Choroid plexus epithelial cell (primary cell): ENCODE results near the gene MYO9A.
A peak's percentile ranks its signal among the peaks of the same experiment; 100 is the strongest.

ENCODE experiments used
- DNase-seq: peaks from one replicate; pipeline ENCODE4 v3.0.0-alpha.2; 2010; ENCODE audit warnings: low read depth
- H3K4me3 ChIP-seq: 2 replicates; pipeline ENCODE4 v1.5.1; 2011; ENCODE audit warnings: low read depth, mild to moderate bottlenecking, control low read depth, low read length, moderate library complexity
- CTCF ChIP-seq: conservative IDR thresholded peaks from 2 replicates; pipeline ENCODE4 v1.5.1; 2011; ENCODE audit warnings: low read depth, mild to moderate bottlenecking, control low read depth, inconsistent platforms, low read length, moderate library complexity

Gene MYO9A

GRCh38 chr15:72153269-72154000, 35.5 kb upstream of the MYO9A start:
- no peak for DNase-seq
- no peak for TF ChIP-seq CTCF
- H3K4me3 ChIP-seq: no peak overlapping the region

- no peak for TF ChIP-seq CTCF
- no peak for DNase-seq
- H3K4me3 ChIP-seq: no peak overlapping the region
These were observed 29.5 kb upstream of the MYO9A start for GRCh38 chr15:72147418-72147817.

GRCh38 chr15:72146934-72147333, 29.0 kb upstream of the MYO9A start:
- H3K4me3 ChIP-seq: no peak overlapping the region
- DNase-seq: no peak
- no peak for TF ChIP-seq CTCF

- H3K4me3 ChIP-seq: no peak overlapping the region
- DNase-seq: no peak
- TF ChIP-seq CTCF: no peak
These were observed 28.3 kb upstream of the MYO9A start for GRCh38 chr15:72146221-72146620.

- peak; percentile 28 for DNase-seq
- no peak for TF ChIP-seq CTCF
- no peak overlapping the region for H3K4me3 ChIP-seq
These were observed 23.5 kb upstream of the MYO9A start for GRCh38 chr15:72141171-72142084.

GRCh38 chr15:72140088-72140487, 22.1 kb upstream of the MYO9A start:
- no peak overlapping the region for H3K4me3 ChIP-seq
- TF ChIP-seq CTCF: no peak
- no peak for DNase-seq
